Cardiac fibroblast (primary cell): ENCODE measurements around the gene DDIT3.
A peak's percentile ranks its signal among the peaks of the same experiment; 100 is the strongest.
"Not testable (repeated sequence)": the region's sequence is repeated elsewhere in the genome, so short reads cannot be mapped to it uniquely, and the experiment has no call there.

ENCODE experiments used
- DNase-seq, 2 donors: peaks; one replicate each; pipeline versions ENCODE4 v3.0.0 to v3.0.0-alpha.2; 2010; ENCODE audit warnings: low read depth in 2 of 2
- H3K4me3 ChIP-seq, 2 donors: replicated peaks in 1 of 2; 1 replicate in 1 of 2; 2 replicates in 1 of 2; pipeline ENCODE4 v1.5.1; 2011; ENCODE audit warnings: low read depth in 2 of 2, low read length in 2 of 2, mild to moderate bottlenecking in 2 of 2, moderate library complexity in 1 of 2
- CTCF ChIP-seq: IDR thresholded peaks from one replicate; pipeline ENCODE4 v1.5.1; 2011; ENCODE audit warnings: low read depth, mild to moderate bottlenecking, low read length, inconsistent platforms

DDIT3 gene

GRCh38 chr12:57522011-57522886 is 1.9 kb upstream of the DDIT3 start, which contains the start of gene MBD6:
Gene MBD6, plus strand, starts transcription at chr12:57522824. Its CDS starts 1,480 bp downstream, at chr12:57524304.
- no peak for TF ChIP-seq CTCF
- peak within 1 kb of the TSS; percentile 84 to 86 for H3K4me3 ChIP-seq
- peak; percentile 92 to 95 for DNase-seq

- TF ChIP-seq CTCF = no peak
- H3K4me3 ChIP-seq = no peak overlapping the region
- peak in 1 of 2 donors; percentile 55 for DNase-seq
Measured at GRCh38 chr12:57521525-57522010, 1.3 kb upstream of the DDIT3 start.

- peak overlapping the region; percentile 90 to 97 for H3K4me3 ChIP-seq
- DNase-seq = no peak
- no peak for TF ChIP-seq CTCF
Measured at GRCh38 chr12:57519796-57520052, 590 bp downstream of the DDIT3 start.

GRCh38 chr12:57518920-57519795 is 1.2 kb downstream of the DDIT3 start:
- TF ChIP-seq CTCF = no peak
- peak overlapping the region; percentile 90 to 97 for H3K4me3 ChIP-seq
- peak; percentile 64 to 76 for DNase-seq

- TF ChIP-seq CTCF = no peak
- H3K4me3 ChIP-seq = peak overlapping the region; percentile 90 to 97
- DNase-seq = peak; percentile 32 to 46
Measured at GRCh38 chr12:57518176-57518919, 2.0 kb downstream of the DDIT3 start.

- H3K4me3 ChIP-seq = peak overlapping the region; percentile 90 to 97
- DNase-seq = not testable (repeated sequence)
Measured at GRCh38 chr12:57517718-57518117, 2.6 kb downstream of the DDIT3 start.
